ENCODE measurements around the gene ACYP1. TPM values are rescaled to one million over a fixed set of nuclear protein-coding genes. Genes with fewer than 3 reads are reported as not detected.

ACYP1 gene
- total and polyA plus RNA-seq, 9 of the 15 experiments (the other 6 are each of a cell fraction or from before 2014, with no cell fraction given), result 19.9 to 113 (median 52.3) TPM

DNA sequence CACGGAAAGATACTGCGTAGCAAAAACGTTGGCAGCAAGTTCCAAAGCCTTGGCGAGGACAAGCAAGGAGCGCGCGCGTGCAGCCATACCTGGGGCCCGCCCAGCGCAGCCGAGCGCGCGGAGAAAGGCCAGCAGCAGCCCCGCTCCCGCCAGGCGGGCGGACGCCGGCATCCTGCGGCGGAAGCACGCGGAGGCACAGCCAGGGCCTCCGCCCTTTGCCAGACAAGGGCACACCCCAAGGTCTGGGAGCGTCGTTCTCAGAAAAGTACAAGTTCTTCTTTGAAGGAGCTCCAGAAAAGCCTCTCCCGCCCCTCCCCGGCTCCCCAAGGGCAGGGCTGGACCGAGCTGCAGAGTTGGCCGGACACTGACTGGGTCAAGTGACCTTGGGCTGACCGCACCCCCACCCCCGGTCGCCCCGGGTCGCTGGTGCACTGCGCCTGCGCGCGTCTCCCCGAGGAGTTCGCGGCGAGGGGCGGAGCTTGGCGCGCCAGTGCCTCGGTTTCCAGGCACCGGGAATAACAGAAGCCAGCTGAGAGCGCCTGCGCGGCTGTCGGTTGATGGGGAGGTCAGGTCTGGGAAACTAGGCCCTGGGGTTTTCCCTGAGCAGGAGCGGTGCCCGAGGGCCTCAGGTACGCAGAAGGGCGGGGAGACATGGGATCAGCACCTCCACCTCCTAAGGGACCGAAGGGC is 5.4 kb upstream of the ACYP1 start, which contains the start of gene ZC2HC1C (continued):
- TF ChIP-seq CEBPG (CRISPR knock-in tag; IDR thresholded peaks at IDR 0.05), result no peak
- TF ChIP-seq CEBPG (tag; conservative IDR thresholded peaks at IDR 0.05 in 1 of 2, IDR thresholded peaks at IDR 0.05 in 1 of 2), result no peak
- TF ChIP-seq MAFK (IDR thresholded peaks at IDR 0.05; ENCODE audit: low read length), result no peak
- TF ChIP-seq ZNF77 (CRISPR knock-in tag; IDR thresholded peaks at IDR 0.05), result no peak
- TF ChIP-seq PTTG1 (tag; IDR thresholded peaks at IDR 0.05; ENCODE audit: low read depth), result no peak
- TF ChIP-seq, protein P1, sequence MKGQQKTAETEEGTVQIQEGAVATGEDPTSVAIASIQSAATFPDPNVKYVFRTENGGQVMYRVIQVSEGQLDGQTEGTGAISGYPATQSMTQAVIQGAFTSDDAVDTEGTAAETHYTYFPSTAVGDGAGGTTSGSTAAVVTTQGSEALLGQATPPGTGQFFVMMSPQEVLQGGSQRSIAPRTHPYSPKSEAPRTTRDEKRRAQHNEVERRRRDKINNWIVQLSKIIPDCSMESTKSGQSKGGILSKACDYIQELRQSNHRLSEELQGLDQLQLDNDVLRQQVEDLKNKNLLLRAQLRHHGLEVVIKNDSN (CRISPR knock-in tag; IDR thresholded peaks at IDR 0.05), result peak; percentile 43; the same call in 1 of the 2 replicates
- TF ChIP-seq ZBTB26 (CRISPR knock-in tag; IDR thresholded peaks at IDR 0.05), result no peak
- no peak for TF ChIP-seq PHF21A (IDR thresholded peaks at IDR 0.05; ENCODE audit: borderline replicate concordance, low read depth)
- TF ChIP-seq PURB (CRISPR knock-in tag; IDR thresholded peaks at IDR 0.05; ENCODE audit: low read depth), result no peak
- TF ChIP-seq ZNF551 (CRISPR knock-in tag; IDR thresholded peaks at IDR 0.05), result no peak
- TF ChIP-seq, protein P2, sequence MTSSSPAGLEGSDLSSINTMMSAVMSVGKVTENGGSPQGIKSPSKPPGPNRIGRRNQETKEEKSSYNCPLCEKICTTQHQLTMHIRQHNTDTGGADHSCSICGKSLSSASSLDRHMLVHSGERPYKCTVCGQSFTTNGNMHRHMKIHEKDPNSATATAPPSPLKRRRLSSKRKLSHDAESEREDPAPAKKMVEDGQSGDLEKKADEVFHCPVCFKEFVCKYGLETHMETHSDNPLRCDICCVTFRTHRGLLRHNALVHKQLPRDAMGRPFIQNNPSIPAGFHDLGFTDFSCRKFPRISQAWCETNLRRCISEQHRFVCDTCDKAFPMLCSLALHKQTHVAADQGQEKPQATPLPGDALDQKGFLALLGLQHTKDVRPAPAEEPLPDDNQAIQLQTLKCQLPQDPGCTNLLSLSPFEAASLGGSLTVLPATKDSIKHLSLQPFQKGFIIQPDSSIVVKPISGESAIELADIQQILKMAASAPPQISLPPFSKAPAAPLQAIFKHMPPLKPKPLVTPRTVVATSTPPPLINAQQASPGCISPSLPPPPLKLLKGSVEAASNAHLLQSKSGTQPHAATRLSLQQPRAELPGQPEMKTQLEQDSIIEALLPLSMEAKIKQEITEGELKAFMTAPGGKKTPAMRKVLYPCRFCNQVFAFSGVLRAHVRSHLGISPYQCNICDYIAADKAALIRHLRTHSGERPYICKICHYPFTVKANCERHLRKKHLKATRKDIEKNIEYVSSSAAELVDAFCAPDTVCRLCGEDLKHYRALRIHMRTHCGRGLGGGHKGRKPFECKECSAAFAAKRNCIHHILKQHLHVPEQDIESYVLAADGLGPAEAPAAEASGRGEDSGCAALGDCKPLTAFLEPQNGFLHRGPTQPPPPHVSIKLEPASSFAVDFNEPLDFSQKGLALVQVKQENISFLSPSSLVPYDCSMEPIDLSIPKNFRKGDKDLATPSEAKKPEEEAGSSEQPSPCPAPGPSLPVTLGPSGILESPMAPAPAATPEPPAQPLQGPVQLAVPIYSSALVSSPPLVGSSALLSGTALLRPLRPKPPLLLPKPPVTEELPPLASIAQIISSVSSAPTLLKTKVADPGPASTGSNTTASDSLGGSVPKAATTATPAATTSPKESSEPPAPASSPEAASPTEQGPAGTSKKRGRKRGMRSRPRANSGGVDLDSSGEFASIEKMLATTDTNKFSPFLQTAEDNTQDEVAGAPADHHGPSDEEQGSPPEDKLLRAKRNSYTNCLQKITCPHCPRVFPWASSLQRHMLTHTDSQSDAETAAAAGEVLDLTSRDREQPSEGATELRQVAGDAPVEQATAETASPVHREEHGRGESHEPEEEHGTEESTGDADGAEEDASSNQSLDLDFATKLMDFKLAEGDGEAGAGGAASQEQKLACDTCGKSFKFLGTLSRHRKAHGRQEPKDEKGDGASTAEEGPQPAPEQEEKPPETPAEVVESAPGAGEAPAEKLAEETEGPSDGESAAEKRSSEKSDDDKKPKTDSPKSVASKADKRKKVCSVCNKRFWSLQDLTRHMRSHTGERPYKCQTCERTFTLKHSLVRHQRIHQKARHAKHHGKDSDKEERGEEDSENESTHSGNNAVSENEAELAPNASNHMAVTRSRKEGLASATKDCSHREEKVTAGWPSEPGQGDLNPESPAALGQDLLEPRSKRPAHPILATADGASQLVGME (CRISPR knock-in tag; IDR thresholded peaks at IDR 0.05), result peak; percentile 67; the same call in 1 of the 2 replicates
- TF ChIP-seq ZFP30 (CRISPR knock-in tag; IDR thresholded peaks at IDR 0.05; ENCODE audit: borderline replicate concordance), result no peak
- TF ChIP-seq, protein P3, sequence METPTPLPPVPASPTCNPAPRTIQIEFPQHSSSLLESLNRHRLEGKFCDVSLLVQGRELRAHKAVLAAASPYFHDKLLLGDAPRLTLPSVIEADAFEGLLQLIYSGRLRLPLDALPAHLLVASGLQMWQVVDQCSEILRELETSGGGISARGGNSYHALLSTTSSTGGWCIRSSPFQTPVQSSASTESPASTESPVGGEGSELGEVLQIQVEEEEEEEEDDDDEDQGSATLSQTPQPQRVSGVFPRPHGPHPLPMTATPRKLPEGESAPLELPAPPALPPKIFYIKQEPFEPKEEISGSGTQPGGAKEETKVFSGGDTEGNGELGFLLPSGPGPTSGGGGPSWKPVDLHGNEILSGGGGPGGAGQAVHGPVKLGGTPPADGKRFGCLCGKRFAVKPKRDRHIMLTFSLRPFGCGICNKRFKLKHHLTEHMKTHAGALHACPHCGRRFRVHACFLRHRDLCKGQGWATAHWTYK (CRISPR knock-in tag; IDR thresholded peaks at IDR 0.05), result no peak
- TF ChIP-seq CSDE1 (IDR thresholded peaks at IDR 0.05), result no peak
- peak; percentile 49; the same call in 1 of the 2 replicates for TF ChIP-seq ATF7 (IDR thresholded peaks at IDR 0.05)
- no peak for TF ChIP-seq ETS2 (tag; IDR thresholded peaks at IDR 0.05; ENCODE audit: borderline replicate concordance, poor library complexity, severe bottlenecking)
- TF ChIP-seq HDAC6 (IDR thresholded peaks at IDR 0.05; ENCODE audit: low read depth, low read length), result no peak
